ENCODE measurements around the gene ANKRD13A.
A peak's percentile ranks its signal among the peaks of the same experiment; 100 is the strongest.

ANKRD13A gene

GRCh38 chr12:109998904-109999648, at the start of gene ANKRD13A:
Gene ANKRD13A (plus strand): TSS chr12:109999430. CDS start chr12:109999689, 259 bp downstream.
- peak; percentile 95 for DNase-seq

GRCh38 chr12:109950625-109951024, 48.6 kb upstream of the ANKRD13A start:
- no peak for DNase-seq

- DNase-seq = no peak
These were observed 48.1 kb upstream of the ANKRD13A start for GRCh38 chr12:109951136-109951535.

GRCh38 chr12:109951751-109952150, 47.5 kb upstream of the ANKRD13A start:
- no peak for DNase-seq

DNA sequence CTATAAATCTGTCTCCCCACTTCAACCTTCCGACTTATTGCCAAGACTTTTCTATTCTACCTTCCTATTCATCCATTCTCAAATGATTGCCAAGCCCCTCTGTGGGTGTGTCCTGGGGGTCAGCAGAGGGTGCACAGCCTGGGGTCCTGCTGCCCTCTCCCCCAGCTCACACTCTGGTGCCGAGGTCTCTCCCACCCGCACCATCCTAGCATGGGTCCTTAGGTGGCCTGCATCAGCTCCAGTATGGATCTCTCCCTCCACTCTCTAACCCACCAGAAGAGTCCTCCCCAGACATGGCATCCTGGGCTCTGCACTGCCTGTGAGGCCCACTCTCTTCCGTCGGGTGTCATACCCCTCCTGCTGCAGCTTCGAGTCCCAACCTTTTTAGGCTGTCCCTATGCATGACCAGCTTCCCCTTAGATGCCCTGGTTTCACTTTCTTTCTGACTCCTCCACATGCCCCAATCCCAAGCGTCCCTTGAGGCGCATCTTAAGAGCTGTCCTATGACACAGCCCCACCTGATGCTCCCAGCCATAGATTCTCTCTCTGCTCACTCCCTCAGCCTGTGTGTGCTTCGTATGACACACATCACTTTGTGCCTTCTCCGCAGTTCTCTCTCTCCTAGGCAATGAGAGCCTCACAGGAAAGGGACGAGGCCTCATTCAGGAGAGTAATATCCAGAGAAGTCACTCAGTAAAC, 46.9 kb upstream of the ANKRD13A start:
- peak; percentile 25 for DNase-seq

DNA sequence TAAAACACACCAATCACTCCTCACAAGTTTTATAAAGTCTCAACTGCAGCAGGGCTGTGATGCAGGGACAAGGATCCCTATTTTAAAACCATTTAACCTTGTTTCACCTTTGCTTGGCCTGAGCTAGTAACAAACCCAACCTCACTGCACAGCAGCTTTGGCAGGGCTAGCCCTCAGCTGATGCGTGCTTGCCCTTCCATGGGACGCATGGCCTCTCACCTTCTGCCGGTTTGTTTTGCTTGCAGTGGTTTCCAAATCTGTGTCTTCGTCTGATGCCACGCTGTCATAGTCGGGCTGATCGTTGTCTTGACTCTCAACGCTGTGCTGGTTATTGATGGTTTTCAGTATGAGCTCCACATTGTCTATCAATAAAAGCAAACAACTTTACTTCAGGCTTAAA, 46.4 kb upstream of the ANKRD13A start:
- no peak for DNase-seq

- DNase-seq = no peak
These were observed 45.6 kb upstream of the ANKRD13A start for GRCh38 chr12:109953656-109954055.

DNA sequence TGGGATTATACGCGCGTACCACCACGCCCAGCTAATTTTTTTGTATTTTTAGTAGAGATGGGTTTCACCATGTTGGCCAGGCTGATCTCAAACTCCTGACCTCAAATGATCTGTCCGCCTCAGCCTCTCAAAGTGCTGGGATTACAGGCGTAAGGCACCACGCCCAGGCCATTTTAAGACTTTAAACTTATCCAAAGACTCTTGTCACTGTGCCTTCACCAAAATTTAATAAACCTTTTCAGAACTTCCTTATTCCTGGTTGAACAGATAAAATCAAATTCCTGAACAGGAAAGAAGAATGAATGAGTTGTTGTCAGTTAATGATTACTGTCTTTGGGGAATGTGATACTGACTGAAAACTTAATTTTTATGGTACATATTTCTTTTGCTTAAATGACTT, 40.9 kb upstream of the ANKRD13A start:
- DNase-seq = no peak

GRCh38 chr12:109959411-109960093, 39.7 kb upstream of the ANKRD13A start:
- no peak for DNase-seq

- no peak for DNase-seq
These were observed 38.0 kb upstream of the ANKRD13A start for GRCh38 chr12:109961201-109961600.

DNA sequence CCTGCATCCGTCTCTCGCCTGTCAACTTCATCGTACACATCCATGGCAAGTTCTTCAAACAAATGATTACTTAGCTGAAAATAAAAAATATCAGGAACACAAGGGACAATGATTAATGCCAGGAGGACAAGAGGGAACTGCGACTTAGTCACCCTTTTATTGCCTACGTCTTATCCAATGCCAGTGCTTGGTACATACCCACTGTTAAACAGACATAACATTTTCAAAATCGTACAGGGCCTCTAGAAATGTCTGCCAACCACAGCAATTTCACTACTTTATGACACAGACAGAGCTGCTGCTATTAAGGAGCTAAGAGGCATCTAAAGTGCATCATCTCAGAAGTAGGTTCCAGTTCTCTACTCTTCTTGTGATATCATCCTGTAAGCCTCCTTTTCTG, 37.6 kb upstream of the ANKRD13A start:
- no peak for DNase-seq

DNA sequence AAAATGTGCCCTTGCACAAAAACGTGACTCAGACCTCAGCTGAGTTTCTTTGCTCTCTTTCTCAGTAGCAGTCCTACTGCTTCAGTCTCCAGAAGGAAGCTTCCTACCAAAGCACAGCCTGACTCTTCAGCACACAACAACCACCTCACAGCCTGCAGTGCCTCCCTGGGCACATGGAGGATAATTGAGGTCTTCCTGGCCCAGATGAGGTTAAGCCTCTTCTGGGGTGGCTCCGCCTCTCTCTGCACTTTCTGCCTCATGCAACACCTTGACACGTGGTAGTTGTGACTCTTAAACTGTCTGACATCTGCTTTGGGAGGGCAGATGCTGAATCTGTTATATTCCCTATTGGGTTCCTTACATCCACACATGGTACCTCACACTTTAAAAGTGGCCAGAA, 36.8 kb upstream of the ANKRD13A start:
- DNase-seq = no peak

- DNase-seq = no peak
These were observed 35.9 kb upstream of the ANKRD13A start for GRCh38 chr12:109963330-109963729.

- no peak for DNase-seq
These were observed 35.3 kb upstream of the ANKRD13A start for GRCh38 chr12:109963743-109964429.

DNA sequence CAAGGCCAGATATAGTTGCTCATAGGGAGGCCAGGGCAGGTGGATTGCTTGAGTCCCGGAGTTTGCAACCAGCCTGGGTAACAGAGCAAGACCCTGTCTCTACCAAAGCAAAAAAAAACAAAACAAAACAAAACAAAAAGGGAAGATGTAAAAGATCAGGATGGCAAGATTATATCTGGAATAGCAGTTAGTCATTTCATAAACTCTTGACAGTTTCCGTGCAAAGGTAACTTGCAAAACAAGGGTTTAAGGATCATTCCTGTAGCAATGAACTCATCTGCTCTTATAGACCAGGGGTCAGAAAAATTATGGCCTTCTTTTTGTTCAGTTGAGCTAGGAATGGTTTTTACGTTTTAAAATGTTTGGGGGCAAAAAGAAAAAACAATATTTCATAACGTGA, 32.7 kb upstream of the ANKRD13A start:
- DNase-seq = no peak

GRCh38 chr12:109967383-109968031, 31.7 kb upstream of the ANKRD13A start:
- DNase-seq = peak; percentile 38

DNA sequence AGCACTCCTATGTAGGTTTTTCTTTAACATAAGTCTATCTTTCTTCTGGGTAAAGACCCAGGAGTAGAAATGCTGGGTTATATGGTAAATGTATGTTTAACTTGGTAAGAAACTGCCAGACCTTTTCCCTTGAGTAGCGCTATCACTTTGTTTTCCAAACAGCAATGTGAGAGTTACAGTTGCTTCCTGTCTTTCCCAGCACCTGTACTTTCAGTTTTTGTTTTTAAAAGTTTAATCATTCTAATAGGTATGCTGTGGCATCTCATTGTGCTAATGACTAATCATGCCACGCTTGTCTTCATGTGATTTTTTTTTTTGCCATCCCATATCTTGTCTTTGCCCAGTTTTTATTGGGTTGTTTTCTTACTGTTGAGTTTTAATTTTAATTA, 31.2 kb upstream of the ANKRD13A start:
- peak; percentile 56 for DNase-seq

- no peak for DNase-seq
These were observed 30.4 kb upstream of the ANKRD13A start for GRCh38 chr12:109968801-109969200.

- no peak for DNase-seq
These were observed 26.4 kb upstream of the ANKRD13A start for GRCh38 chr12:109972821-109973220.

DNA sequence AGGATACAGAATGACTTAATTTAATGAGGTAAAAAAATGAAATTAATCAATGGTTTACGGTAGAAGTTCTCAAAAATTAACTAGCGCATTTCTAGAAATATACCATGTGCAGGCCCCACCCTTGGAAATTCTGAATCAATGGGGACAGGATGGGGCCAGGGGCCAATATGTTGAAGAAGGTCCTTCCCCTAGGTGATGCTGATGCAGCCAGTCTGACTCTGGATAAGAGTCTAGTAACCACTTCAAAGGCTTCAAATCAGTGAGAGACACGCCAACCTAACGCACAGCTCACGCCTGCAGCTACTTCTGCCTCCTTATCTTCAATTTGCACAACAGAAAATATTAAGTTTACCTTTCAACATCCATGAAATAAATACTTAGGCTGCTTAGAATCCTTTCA, 17.9 kb upstream of the ANKRD13A start:
- peak; percentile 80 for DNase-seq

GRCh38 chr12:109982210-109982609, 17.0 kb upstream of the ANKRD13A start:
- no peak for DNase-seq

- DNase-seq = no peak
These were observed 15.6 kb upstream of the ANKRD13A start for GRCh38 chr12:109983432-109984142.
